HG03139 (cell line): Measurements from ENCODE around the gene RAB8B.
"Not testable (repeated sequence)": the region's sequence is repeated elsewhere in the genome, so short reads cannot be mapped to it uniquely, and the experiment has no call there.

ENCODE experiments used
- ATAC-seq: cut with Tn5 transposase; IDR thresholded peaks from one replicate; pipeline ENCODE4 v1.9.1; 2021; ENCODE audit not compliant: unreplicated experiment

Gene RAB8B

GRCh38 chr15:63203451-63204090, 14.2 kb downstream of the RAB8B start:
- no peak for ATAC-seq

GRCh38 chr15:63206079-63206478, 16.7 kb downstream of the RAB8B start:
- ATAC-seq, result no peak

- ATAC-seq, result not testable (repeated sequence)
Observed at GRCh38 chr15:63208824-63209223, 19.4 kb downstream of the RAB8B start.

GRCh38 chr15:63210151-63211091, 21.0 kb downstream of the RAB8B start:
- no peak for ATAC-seq

GRCh38 chr15:63211092-63211490, 21.7 kb downstream of the RAB8B start:
- ATAC-seq, result no peak

GRCh38 chr15:63211549-63211948, 22.1 kb downstream of the RAB8B start:
- no peak for ATAC-seq

- ATAC-seq, result no peak
Observed at GRCh38 chr15:63212050-63213004, 22.9 kb downstream of the RAB8B start.

- ATAC-seq, result no peak
Observed at GRCh38 chr15:63218100-63218808, 28.8 kb downstream of the RAB8B start.

- no peak for ATAC-seq
Observed at GRCh38 chr15:63219196-63219710, 29.8 kb downstream of the RAB8B start.

- no peak for ATAC-seq
Observed at GRCh38 chr15:63221346-63221745, 31.9 kb downstream of the RAB8B start.

GRCh38 chr15:63223463-63223862, 34.1 kb downstream of the RAB8B start:
- no peak for ATAC-seq

GRCh38 chr15:63225381-63225780, 36.0 kb downstream of the RAB8B start:
- no peak for ATAC-seq

- no peak for ATAC-seq
Observed at GRCh38 chr15:63226155-63226883, 36.9 kb downstream of the RAB8B start.

- no peak for ATAC-seq
Observed at GRCh38 chr15:63226966-63227401, 37.6 kb downstream of the RAB8B start.

- ATAC-seq, result no peak
Observed at GRCh38 chr15:63227689-63228088, 38.3 kb downstream of the RAB8B start.

GRCh38 chr15:63231206-63231605, 41.8 kb downstream of the RAB8B start:
- ATAC-seq, result no peak

GRCh38 chr15:63231706-63232105, 42.3 kb downstream of the RAB8B start:
- no peak for ATAC-seq

GRCh38 chr15:63232405-63232804, 43.0 kb downstream of the RAB8B start:
- no peak for ATAC-seq

- ATAC-seq, result no peak
Observed at GRCh38 chr15:63232943-63233342, 43.5 kb downstream of the RAB8B start.
